H1 (cell line): ENCODE results near the gene PORCN. TPM values are rescaled to one million over a fixed set of nuclear protein-coding genes. Genes with fewer than 3 reads are reported as not detected.

Experiments used
- NANOG ChIP-seq: IDR thresholded peaks from 2 replicates; pipeline ENCODE4 v1.6.1; 2011; ENCODE audit warnings: low read length, low read depth, mild to moderate bottlenecking, inconsistent platforms; ENCODE audit not compliant: insufficient read depth, poor library complexity, severe bottlenecking
- RXRA ChIP-seq: IDR thresholded peaks from 2 replicates; pipeline ENCODE4 v1.6.1; 2011; ENCODE audit warnings: low read depth, mild to moderate bottlenecking, low read length, moderate library complexity; ENCODE audit not compliant: insufficient read depth
- SRF ChIP-seq: IDR thresholded peaks from 2 replicates; pipeline ENCODE4 v1.6.1; 2011; ENCODE audit warnings: mild to moderate bottlenecking, low read depth, low read length, moderate library complexity
- TAF7 ChIP-seq: optimal IDR thresholded peaks from 2 replicates; pipeline ENCODE3; 2011; ENCODE audit warnings: low read depth, mild to moderate bottlenecking, inconsistent platforms, low read length, moderate library complexity, borderline replicate concordance
- YY1 ChIP-seq: IDR thresholded peaks from 2 replicates; pipeline ENCODE4 v1.6.1; 2011; ENCODE audit warnings: low read depth, mild to moderate bottlenecking, low read length
- polyA plus RNA-seq, 7 experiments: library from polyadenylated mRNA; depleted of rRNA in 3 of 7; stranded (reverse) in 5 of 7; unstranded in 2 of 7; fragments of >200 nt in 5 of 7; fragments of 200-250 nt in 2 of 7; gene quantifications; 1 replicate in 5 of 7; 2 replicates in 1 of 7; 4 replicates in 1 of 7; pipeline versions ENCODE4 v1.2.1 to v1.2.3, GENCODE V29; 2011 to 2013; ENCODE audit warnings: missing spikeins in 2 of 7, mixed read lengths in 2 of 7
- total RNA-seq: library from RNA; stranded (reverse); fragmentation: NEBNext Ultra II Directional; extraction: Animal tissue kit (Norgen Biotek cat#: 25700); gene quantifications from 2 replicates; pipeline ENCODE4 v1.2.1, GENCODE V29; 2021
- TF ChIP-seq, protein P1 (sequence below): fragments of 300-600 bp; sonication (generic); IDR thresholded peaks from 2 replicates; pipeline ENCODE4 v1.7.1; 2012; ENCODE audit warnings: low read length, moderate library complexity, mild to moderate bottlenecking, inconsistent platforms; ENCODE audit not compliant: insufficient replicate concordance
- TF ChIP-seq, protein P2 (sequence below), 3 experiments: IDR thresholded peaks; 1 replicate in 2 of 3; 2 replicates in 1 of 3; pipeline versions ENCODE4 v1.5.1 to v1.6.1; 2011; ENCODE audit warnings: low read length in 3 of 3, mild to moderate bottlenecking in 3 of 3, inconsistent platforms in 2 of 3, low read depth in 1 of 3, moderate library complexity in 1 of 3; ENCODE audit not compliant: insufficient read depth in 1 of 3; ENCODE audit errors: control extremely low read depth in 1 of 3

The PORCN gene
- total and polyA plus RNA-seq, 2 of the 8 experiments (the other 6 are each of a cell fraction or from before 2014, with no cell fraction given): 14.6 to 34.1 TPM

DNA sequence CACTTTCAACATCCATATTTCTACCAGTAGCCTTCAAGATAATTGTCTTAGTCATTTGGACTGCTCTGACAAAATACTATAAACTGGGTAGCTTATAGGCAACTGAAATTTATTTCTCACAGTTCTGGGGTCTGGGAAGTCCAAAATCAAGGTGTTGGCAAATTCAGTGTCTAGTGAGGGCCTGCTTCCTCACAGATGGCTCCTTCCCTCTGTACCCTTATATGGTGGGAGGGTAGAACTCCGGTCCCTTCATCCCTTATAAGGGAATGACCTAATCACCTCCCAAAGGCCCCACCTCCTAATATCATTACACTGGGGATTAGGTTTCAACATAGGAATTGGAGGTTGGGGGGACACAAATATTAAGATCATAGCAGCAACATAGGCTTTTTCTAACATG lies 23.4 kb downstream of the PORCN start (continued):
- TF ChIP-seq, protein P1, sequence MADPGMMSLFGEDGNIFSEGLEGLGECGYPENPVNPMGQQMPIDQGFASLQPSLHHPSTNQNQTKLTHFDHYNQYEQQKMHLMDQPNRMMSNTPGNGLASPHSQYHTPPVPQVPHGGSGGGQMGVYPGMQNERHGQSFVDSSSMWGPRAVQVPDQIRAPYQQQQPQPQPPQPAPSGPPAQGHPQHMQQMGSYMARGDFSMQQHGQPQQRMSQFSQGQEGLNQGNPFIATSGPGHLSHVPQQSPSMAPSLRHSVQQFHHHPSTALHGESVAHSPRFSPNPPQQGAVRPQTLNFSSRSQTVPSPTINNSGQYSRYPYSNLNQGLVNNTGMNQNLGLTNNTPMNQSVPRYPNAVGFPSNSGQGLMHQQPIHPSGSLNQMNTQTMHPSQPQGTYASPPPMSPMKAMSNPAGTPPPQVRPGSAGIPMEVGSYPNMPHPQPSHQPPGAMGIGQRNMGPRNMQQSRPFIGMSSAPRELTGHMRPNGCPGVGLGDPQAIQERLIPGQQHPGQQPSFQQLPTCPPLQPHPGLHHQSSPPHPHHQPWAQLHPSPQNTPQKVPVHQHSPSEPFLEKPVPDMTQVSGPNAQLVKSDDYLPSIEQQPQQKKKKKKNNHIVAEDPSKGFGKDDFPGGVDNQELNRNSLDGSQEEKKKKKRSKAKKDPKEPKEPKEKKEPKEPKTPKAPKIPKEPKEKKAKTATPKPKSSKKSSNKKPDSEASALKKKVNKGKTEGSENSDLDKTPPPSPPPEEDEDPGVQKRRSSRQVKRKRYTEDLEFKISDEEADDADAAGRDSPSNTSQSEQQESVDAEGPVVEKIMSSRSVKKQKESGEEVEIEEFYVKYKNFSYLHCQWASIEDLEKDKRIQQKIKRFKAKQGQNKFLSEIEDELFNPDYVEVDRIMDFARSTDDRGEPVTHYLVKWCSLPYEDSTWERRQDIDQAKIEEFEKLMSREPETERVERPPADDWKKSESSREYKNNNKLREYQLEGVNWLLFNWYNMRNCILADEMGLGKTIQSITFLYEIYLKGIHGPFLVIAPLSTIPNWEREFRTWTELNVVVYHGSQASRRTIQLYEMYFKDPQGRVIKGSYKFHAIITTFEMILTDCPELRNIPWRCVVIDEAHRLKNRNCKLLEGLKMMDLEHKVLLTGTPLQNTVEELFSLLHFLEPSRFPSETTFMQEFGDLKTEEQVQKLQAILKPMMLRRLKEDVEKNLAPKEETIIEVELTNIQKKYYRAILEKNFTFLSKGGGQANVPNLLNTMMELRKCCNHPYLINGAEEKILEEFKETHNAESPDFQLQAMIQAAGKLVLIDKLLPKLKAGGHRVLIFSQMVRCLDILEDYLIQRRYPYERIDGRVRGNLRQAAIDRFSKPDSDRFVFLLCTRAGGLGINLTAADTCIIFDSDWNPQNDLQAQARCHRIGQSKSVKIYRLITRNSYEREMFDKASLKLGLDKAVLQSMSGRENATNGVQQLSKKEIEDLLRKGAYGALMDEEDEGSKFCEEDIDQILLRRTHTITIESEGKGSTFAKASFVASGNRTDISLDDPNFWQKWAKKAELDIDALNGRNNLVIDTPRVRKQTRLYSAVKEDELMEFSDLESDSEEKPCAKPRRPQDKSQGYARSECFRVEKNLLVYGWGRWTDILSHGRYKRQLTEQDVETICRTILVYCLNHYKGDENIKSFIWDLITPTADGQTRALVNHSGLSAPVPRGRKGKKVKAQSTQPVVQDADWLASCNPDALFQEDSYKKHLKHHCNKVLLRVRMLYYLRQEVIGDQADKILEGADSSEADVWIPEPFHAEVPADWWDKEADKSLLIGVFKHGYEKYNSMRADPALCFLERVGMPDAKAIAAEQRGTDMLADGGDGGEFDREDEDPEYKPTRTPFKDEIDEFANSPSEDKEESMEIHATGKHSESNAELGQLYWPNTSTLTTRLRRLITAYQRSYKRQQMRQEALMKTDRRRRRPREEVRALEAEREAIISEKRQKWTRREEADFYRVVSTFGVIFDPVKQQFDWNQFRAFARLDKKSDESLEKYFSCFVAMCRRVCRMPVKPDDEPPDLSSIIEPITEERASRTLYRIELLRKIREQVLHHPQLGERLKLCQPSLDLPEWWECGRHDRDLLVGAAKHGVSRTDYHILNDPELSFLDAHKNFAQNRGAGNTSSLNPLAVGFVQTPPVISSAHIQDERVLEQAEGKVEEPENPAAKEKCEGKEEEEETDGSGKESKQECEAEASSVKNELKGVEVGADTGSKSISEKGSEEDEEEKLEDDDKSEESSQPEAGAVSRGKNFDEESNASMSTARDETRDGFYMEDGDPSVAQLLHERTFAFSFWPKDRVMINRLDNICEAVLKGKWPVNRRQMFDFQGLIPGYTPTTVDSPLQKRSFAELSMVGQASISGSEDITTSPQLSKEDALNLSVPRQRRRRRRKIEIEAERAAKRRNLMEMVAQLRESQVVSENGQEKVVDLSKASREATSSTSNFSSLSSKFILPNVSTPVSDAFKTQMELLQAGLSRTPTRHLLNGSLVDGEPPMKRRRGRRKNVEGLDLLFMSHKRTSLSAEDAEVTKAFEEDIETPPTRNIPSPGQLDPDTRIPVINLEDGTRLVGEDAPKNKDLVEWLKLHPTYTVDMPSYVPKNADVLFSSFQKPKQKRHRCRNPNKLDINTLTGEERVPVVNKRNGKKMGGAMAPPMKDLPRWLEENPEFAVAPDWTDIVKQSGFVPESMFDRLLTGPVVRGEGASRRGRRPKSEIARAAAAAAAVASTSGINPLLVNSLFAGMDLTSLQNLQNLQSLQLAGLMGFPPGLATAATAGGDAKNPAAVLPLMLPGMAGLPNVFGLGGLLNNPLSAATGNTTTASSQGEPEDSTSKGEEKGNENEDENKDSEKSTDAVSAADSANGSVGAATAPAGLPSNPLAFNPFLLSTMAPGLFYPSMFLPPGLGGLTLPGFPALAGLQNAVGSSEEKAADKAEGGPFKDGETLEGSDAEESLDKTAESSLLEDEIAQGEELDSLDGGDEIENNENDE: no peak
- TF ChIP-seq TAF7 (no peak), YY1 (no peak), NANOG (no peak), SRF (peak; percentile 59), RXRA (no peak)
- TF ChIP-seq, protein P2, sequence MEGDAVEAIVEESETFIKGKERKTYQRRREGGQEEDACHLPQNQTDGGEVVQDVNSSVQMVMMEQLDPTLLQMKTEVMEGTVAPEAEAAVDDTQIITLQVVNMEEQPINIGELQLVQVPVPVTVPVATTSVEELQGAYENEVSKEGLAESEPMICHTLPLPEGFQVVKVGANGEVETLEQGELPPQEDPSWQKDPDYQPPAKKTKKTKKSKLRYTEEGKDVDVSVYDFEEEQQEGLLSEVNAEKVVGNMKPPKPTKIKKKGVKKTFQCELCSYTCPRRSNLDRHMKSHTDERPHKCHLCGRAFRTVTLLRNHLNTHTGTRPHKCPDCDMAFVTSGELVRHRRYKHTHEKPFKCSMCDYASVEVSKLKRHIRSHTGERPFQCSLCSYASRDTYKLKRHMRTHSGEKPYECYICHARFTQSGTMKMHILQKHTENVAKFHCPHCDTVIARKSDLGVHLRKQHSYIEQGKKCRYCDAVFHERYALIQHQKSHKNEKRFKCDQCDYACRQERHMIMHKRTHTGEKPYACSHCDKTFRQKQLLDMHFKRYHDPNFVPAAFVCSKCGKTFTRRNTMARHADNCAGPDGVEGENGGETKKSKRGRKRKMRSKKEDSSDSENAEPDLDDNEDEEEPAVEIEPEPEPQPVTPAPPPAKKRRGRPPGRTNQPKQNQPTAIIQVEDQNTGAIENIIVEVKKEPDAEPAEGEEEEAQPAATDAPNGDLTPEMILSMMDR (IDR thresholded peaks at IDR 0.05; ENCODE audit: control extremely low read depth in 1 of 3, insufficient read depth in 1 of 3, low read depth in 1 of 3, low read length in 3 of 3): no peak
